Hematopoietic multipotent progenitor cell (in vitro differentiated cells): ENCODE measurements around the gene TRIM4. TPM values are rescaled to one million over a fixed set of nuclear protein-coding genes. Genes with fewer than 3 reads are reported as not detected.
A peak's percentile ranks its signal among the peaks of the same experiment; 100 is the strongest.
"Not testable (repeated sequence)": the region's sequence is repeated elsewhere in the genome, so short reads cannot be mapped to it uniquely, and the experiment has no call there.

Source experiments
- DNase-seq, 3 donors: peaks; one replicate each; pipeline ENCODE4 v3.0.0-alpha.2; 2011 to 2015; ENCODE audit warnings: low read depth in 2 of 3, low spot score in 2 of 3
- total RNA-seq: library from RNA; depleted of rRNA; stranded (reverse); fragments of >200 nt; gene quantifications from one replicate; pipeline ENCODE4 v1.2.3, GENCODE V29; 2012

TRIM4 gene
- total RNA-seq: 24.8 TPM

- DNase-seq: peak; percentile 76 to 94 (median 92)
Measured at GRCh38 chr7:99918959-99919813, at the start of gene TRIM4. Gene TRIM4 (minus strand): TSS chr7:99919530. CDS start chr7:99919401, 129 bp downstream.

GRCh38 chr7:99958564-99959227 lies 39.4 kb upstream of the TRIM4 start:
- DNase-seq: no peak

GRCh38 chr7:99955247-99955646 lies 35.9 kb upstream of the TRIM4 start:
- no peak for DNase-seq

- not testable (repeated sequence) for DNase-seq
Measured at GRCh38 chr7:99954643-99955042, 35.3 kb upstream of the TRIM4 start.

- no peak for DNase-seq
Measured at GRCh38 chr7:99953649-99954048, 34.3 kb upstream of the TRIM4 start.

GRCh38 chr7:99952649-99953048 lies 33.3 kb upstream of the TRIM4 start:
- not testable (repeated sequence) for DNase-seq

- not testable (repeated sequence) for DNase-seq
Measured at GRCh38 chr7:99950819-99951218, 31.5 kb upstream of the TRIM4 start.

- peak in 2 of 3 donors; percentile 17 to 49 for DNase-seq
Measured at GRCh38 chr7:99949645-99950228, 30.4 kb upstream of the TRIM4 start.

GRCh38 chr7:99947608-99948007 lies 28.3 kb upstream of the TRIM4 start:
- no peak for DNase-seq

- no peak for DNase-seq
Measured at GRCh38 chr7:99944497-99945070, 25.3 kb upstream of the TRIM4 start.

GRCh38 chr7:99943641-99944496 lies 24.5 kb upstream of the TRIM4 start:
- peak in 2 of 3 donors; percentile 14 to 32 for DNase-seq

GRCh38 chr7:99938296-99938695 lies 19.0 kb upstream of the TRIM4 start:
- DNase-seq: no peak

GRCh38 chr7:99935009-99935408 lies 15.7 kb upstream of the TRIM4 start:
- peak in 1 of 3 donors; percentile 10 for DNase-seq

- no peak for DNase-seq
Measured at GRCh38 chr7:99930376-99930775, 11.0 kb upstream of the TRIM4 start.

- no peak for DNase-seq
Measured at GRCh38 chr7:99929730-99930053, 10.4 kb upstream of the TRIM4 start.

GRCh38 chr7:99928994-99929729 lies 9.8 kb upstream of the TRIM4 start, which contains the start of gene GJC3:
Gene GJC3 (minus strand): TSS chr7:99929620. CDS start chr7:99929620, 0 bp downstream.
- peak in 2 of 3 donors; percentile 48 to 74 for DNase-seq

- no peak for DNase-seq
Measured at GRCh38 chr7:99928188-99928587, 8.9 kb upstream of the TRIM4 start.

GRCh38 chr7:99927536-99927935 lies 8.2 kb upstream of the TRIM4 start:
- DNase-seq: no peak

GRCh38 chr7:99926321-99926720 lies 7.0 kb upstream of the TRIM4 start:
- no peak for DNase-seq

- no peak for DNase-seq
Measured at GRCh38 chr7:99923200-99923599, 3.9 kb upstream of the TRIM4 start.
